ENCODE data around the gene LITAF.

- TF ChIP-seq CTCF (conservative IDR thresholded peaks at IDR 0.05; ENCODE audit: low read length) (0 out of 2 replicates have a peak, but pooled peaks have one; percentile 34), EZH2phosphoT487 (IDR thresholded peaks at IDR 0.05; ENCODE audit: borderline replicate concordance, low read depth, low read length) (no peak)
These were observed at the start of gene LITAF for GRCh38 chr16:11586856-11587642.
